ENCODE measurements around the gene SLC16A12.

Gene SLC16A12, protein sequence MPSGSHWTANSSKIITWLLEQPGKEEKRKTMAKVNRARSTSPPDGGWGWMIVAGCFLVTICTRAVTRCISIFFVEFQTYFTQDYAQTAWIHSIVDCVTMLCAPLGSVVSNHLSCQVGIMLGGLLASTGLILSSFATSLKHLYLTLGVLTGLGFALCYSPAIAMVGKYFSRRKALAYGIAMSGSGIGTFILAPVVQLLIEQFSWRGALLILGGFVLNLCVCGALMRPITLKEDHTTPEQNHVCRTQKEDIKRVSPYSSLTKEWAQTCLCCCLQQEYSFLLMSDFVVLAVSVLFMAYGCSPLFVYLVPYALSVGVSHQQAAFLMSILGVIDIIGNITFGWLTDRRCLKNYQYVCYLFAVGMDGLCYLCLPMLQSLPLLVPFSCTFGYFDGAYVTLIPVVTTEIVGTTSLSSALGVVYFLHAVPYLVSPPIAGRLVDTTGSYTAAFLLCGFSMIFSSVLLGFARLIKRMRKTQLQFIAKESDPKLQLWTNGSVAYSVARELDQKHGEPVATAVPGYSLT

GRCh38 chr10:89535171-89536012 is at the start of gene SLC16A12:
SLC16A12 (minus strand) TSS chr10:89535594; CDS start chr10:89462578, 73,016 bp downstream.
- peak; percentile 44 for DNase-seq

GRCh38 chr10:89582022-89582421 is 46.6 kb upstream of the SLC16A12 start:
- DNase-seq, result no peak

DNA sequence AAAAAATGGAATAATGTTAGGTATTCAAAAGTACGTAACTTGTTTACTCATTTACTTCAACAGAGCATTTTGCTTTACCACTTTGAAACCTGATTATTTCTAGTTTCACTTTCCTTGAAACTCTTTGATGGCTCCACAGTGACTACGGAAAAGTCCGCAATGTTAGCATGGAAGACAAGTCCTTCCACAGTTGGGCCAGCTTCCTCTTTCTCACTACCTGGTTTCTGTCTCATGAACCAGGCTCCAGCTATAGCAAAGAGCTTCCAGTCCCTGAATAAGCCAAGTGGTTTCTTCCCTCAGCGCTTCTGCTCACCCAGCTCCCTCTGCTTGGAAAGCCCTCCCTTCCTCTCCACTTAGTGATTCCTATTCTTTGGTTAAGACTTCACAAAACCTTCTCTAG is 44.8 kb upstream of the SLC16A12 start:
- no peak for DNase-seq

- DNase-seq, result no peak
Measured at GRCh38 chr10:89576696-89577095, 41.3 kb upstream of the SLC16A12 start.

GRCh38 chr10:89576022-89576421 is 40.6 kb upstream of the SLC16A12 start:
- DNase-seq, result no peak

DNA sequence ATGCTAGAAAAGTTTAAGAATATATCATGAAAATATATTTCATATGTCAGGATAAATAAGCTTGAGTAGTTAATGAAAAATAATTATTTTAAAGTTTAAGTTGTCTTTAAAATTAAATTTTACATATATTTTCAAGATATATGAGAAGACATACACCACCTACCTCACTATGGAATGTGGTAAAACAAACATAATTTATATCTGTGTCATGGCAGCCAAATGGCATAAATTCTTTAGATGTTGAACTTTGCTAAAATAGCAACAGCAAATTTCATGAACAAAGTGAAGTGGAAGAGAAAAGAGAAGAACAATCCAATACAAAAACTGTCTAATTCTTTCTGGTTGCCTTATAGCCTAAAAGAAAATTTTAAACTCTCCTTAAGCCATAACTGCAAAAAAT is 39.6 kb upstream of the SLC16A12 start:
- DNase-seq, result no peak

GRCh38 chr10:89574368-89574767 is 39.0 kb upstream of the SLC16A12 start:
- no peak for DNase-seq

GRCh38 chr10:89567576-89568245 is 32.3 kb upstream of the SLC16A12 start:
- no peak for DNase-seq

- DNase-seq, result no peak
Measured at GRCh38 chr10:89566992-89567391, 31.6 kb upstream of the SLC16A12 start.

- DNase-seq, result no peak
Measured at GRCh38 chr10:89566095-89566950, 30.9 kb upstream of the SLC16A12 start.

DNA sequence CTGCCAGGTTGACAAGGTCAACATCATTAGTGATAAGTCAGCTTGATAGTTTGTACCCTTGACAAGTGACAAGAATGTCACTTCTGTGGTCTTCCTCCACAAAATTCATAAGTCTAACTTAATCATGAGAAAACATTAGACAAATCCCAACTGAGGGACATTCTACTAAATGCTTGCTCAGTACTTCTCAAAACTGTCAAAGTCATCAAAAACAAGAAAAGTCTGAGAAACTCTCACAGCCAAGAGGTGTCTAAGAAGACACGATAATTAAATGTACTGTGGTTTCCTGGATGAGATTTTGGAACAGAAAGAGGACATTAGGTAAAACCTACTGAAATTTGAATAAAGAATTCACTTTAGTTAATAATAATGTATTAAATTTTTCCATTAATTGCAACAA is 29.8 kb upstream of the SLC16A12 start:
- no peak for DNase-seq

DNA sequence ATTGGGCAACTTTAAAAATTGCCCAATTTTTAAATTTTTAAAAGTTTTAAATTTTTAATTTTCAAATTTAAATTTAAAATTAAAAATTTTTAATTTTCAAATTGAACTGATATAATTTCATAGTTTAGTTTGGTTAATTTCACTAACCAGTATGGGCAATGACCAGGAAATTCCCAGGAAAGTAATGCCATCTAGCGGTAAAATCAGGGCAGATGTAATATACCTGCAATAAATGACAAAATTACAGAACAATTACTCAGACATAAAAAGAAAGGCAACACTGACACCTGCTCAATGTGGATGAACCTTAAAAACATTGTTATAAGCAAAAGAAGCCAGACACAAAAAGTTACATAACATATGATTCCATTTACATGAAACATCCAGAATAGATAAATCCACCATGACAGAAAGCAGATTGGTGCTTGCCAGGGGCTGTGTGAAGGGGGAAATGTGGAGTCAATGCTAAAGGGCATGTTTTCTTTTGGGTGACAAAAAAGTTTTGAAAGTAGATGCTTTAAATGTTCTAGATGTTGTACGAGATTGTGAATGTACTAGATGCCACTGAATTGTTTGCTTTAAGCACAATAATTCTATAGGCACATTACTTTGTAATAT is 28.6 kb upstream of the SLC16A12 start:
- DNase-seq, result peak; percentile 70

- DNase-seq, result no peak
Measured at GRCh38 chr10:89563311-89563710, 27.9 kb upstream of the SLC16A12 start.

- peak; percentile 40 for DNase-seq
Measured at GRCh38 chr10:89556600-89556999, 21.2 kb upstream of the SLC16A12 start.

DNA sequence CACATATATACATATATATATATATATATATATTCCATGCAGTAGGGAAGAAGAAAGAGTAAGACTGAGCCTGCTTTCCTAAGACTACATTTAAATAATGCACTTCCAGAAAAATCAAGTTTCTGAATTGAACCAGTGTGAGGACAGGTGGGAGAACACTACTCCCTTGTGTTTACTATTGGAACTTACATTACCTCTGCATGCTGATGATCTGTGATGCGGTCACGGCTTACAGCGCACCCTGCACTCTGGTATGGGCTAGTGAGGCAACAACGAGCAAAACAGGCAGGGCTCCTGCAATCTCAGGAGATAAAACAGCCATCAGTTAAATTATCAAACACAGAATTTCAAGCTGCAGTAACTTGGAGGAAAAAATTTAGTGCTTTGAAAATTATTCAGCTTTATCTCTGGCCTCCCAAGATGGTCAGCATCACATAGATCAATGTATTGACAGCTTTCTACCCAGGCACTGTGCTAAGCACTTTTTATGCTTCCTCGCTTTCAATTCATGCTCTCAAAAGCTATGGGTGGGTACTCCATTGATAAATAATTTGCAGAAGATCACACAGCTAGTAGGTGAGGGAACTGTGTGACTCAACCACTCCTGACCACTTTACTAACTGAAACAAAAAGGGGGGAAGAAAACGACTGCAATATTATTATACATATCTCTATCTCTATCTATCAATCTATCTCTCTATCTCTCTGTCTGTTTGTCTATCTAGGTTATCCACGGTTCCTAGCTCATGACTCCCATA is 20.5 kb upstream of the SLC16A12 start:
- no peak for DNase-seq

DNA sequence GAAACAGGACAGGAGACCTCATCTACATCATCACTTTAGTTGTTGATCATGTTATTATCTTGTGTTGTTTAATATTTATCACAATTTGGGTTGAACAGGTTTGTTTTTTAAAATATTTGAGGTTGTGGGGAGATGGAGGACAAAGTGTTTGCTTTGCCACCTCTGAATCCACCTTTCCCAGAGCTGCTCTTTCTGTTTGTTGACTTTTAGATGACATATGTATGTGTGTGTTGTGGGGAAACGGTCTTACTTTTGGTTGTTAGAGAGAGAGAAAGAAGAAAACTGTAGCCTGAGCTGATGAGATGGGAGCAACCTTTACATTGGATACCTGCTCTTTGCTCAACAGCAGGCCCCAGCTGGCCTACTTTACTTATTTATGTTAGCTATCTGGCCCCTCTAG is 19.0 kb upstream of the SLC16A12 start:
- DNase-seq, result peak; percentile 59

GRCh38 chr10:89553064-89553734 is 17.8 kb upstream of the SLC16A12 start:
- no peak for DNase-seq

DNA sequence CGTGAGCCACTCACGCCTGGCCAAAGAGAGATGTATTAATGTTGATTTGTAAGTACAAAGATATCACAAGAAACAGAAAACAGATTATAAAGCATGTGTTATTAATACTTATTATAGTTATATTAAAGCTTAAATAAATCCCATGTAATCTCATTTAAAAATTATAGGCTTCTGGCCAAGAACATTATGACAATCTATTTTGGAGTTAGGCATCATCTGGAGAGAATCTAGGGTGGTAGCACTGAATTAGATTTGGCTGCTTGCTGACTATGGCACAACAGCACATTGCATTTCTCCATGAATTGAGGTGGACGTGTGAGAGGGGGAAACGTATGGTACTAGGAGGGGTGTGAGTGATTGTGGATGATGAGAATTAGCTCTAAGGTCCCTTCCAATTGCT is 16.8 kb upstream of the SLC16A12 start:
- DNase-seq, result no peak

- DNase-seq, result peak; percentile 34
Measured at GRCh38 chr10:89550509-89550908, 15.1 kb upstream of the SLC16A12 start.

GRCh38 chr10:89549510-89549909 is 14.1 kb upstream of the SLC16A12 start:
- DNase-seq, result no peak

Measured in DMS53 (cell line).